ENCODE measurements around the gene SYNE2. TPM values are rescaled to one million over a fixed set of nuclear protein-coding genes. Genes with fewer than 3 reads are reported as not detected.
"Not testable (repeated sequence)": the region's sequence is repeated elsewhere in the genome, so short reads cannot be mapped to it uniquely, and the experiment has no call there.

The SYNE2 gene
- total RNA-seq, 1 donor: 10.1 TPM

DNA sequence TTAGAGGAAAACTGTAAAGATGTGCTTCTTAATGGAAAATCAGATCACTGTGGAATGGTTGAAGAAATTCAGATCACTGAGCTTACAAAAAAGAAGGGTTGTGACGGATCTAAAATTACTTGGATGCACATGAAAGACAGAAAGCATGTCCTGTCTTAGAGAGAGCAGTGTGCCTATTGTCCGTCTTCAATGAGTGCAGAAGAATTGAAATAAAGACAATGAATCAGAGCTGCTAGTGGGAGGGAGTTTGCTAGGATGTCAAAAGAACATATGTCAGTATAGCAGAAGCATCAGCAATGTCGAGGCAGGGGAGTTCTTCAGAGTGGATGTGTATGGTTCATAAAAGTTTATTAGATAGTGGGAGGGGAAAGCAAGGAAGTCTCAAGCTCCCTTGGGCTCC lies 172.7 kb downstream of the SYNE2 start:
- TF ChIP-seq, protein P1, sequence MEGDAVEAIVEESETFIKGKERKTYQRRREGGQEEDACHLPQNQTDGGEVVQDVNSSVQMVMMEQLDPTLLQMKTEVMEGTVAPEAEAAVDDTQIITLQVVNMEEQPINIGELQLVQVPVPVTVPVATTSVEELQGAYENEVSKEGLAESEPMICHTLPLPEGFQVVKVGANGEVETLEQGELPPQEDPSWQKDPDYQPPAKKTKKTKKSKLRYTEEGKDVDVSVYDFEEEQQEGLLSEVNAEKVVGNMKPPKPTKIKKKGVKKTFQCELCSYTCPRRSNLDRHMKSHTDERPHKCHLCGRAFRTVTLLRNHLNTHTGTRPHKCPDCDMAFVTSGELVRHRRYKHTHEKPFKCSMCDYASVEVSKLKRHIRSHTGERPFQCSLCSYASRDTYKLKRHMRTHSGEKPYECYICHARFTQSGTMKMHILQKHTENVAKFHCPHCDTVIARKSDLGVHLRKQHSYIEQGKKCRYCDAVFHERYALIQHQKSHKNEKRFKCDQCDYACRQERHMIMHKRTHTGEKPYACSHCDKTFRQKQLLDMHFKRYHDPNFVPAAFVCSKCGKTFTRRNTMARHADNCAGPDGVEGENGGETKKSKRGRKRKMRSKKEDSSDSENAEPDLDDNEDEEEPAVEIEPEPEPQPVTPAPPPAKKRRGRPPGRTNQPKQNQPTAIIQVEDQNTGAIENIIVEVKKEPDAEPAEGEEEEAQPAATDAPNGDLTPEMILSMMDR (IDR thresholded peaks at IDR 0.05; ENCODE audit: extremely low read depth, low read depth, low read length): no peak

DNA sequence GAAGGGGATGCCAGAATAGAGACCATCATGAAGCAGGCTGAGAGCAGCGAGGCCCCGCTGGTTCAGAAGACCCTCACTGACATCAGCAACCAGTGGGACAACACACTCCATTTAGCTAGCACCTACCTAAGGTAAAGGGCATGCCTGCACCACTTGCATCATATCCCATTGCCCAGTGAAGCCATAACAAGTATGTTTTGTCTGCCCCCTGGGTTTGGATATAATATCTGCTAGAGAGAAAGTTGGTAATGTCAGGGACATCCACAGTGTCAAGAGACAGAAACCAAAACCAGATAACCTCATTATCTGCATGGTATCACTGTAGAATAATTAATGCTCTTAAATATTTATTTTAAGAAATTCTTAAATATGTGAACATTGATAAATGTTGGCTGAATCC lies 173.8 kb downstream of the SYNE2 start:
- Histone ChIP-seq H3K27me3 (ENCODE audit: insufficient read depth, low read length) (no peaks in the 10 kb centered on the region), H3K9me3 (ENCODE audit: low read depth, low read length) (no peaks in the 10 kb centered on the region), H3K4me3 (ENCODE audit: insufficient read depth, low read length) (no peak overlapping the region), H3K36me3 (ENCODE audit: insufficient read depth, low read length) (no peaks in the 10 kb centered on the region), H3K27ac (ENCODE audit: low read depth, low read length) (no peak overlapping the region), H3K79me2 (ENCODE audit: insufficient read depth, low read length) (no peaks in the 10 kb centered on the region), H3K4me2 (ENCODE audit: insufficient read depth, low read length) (no peak overlapping the region), H4K20me1 (ENCODE audit: insufficient read depth, low read length) (no peaks in the 10 kb centered on the region), H3K4me1 (ENCODE audit: insufficient read depth, low read length) (no peaks in the 10 kb centered on the region), H2AFZ (ENCODE audit: low read length) (no peak overlapping the region)
- TF ChIP-seq, protein P1 (IDR thresholded peaks at IDR 0.05; ENCODE audit: extremely low read depth, low read depth, low read length): no peak
- DNase-seq (ENCODE audit: insufficient read length, low spot score, missing footprints): no peak

More for the DNA sequence above, 172.7 kb downstream of the SYNE2 start:
- no peaks in the 10 kb centered on the region for H3K4me1 ChIP-seq (ENCODE audit: insufficient read depth, low read length)
- no peaks in the 10 kb centered on the region for H3K9me3 ChIP-seq (ENCODE audit: low read depth, low read length)
- H3K27ac ChIP-seq (ENCODE audit: low read depth, low read length): no peak overlapping the region
- no peak overlapping the region for H2AFZ ChIP-seq (ENCODE audit: low read length)
- no peaks in the 10 kb centered on the region for H3K36me3 ChIP-seq (ENCODE audit: insufficient read depth, low read length)
- no peak for DNase-seq (ENCODE audit: insufficient read length, low spot score, missing footprints)
- H3K79me2 ChIP-seq (ENCODE audit: insufficient read depth, low read length): no peaks in the 10 kb centered on the region
- no peak overlapping the region for H3K4me2 ChIP-seq (ENCODE audit: insufficient read depth, low read length)
- H4K20me1 ChIP-seq (ENCODE audit: insufficient read depth, low read length): no peaks in the 10 kb centered on the region
- H3K27me3 ChIP-seq (ENCODE audit: insufficient read depth, low read length): no peaks in the 10 kb centered on the region
- no peak overlapping the region for H3K4me3 ChIP-seq (ENCODE audit: insufficient read depth, low read length)

DNA sequence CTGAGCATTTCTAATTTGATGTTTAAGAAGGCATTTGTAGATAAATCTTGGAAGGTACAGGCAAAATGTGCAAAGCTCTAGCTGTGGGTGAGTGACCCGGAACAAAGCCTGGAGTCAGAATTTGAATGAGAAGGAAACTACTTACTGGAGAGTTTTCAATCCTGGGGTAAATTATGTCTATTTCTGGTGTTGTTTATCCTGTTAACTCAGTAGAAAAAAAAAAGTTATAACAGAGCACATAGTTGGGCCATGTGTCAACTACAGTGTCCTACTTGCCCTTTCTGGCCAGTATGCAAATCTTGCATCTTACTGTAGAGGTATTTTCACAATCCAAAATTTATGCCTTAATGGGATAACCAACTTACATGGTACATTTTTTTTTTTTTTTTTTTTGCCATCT lies 182.3 kb downstream of the SYNE2 start:
- H3K79me2 ChIP-seq (ENCODE audit: insufficient read depth, low read length): no peaks in the 10 kb centered on the region
- H3K9me3 ChIP-seq (ENCODE audit: low read depth, low read length): no peaks in the 10 kb centered on the region
- TF ChIP-seq, protein P1 (IDR thresholded peaks at IDR 0.05; ENCODE audit: extremely low read depth, low read depth, low read length): no peak
- no peak overlapping the region for H3K27ac ChIP-seq (ENCODE audit: low read depth, low read length)
- DNase-seq (ENCODE audit: insufficient read length, low spot score, missing footprints): peak; percentile 86
- no peak overlapping the region for H3K4me2 ChIP-seq (ENCODE audit: insufficient read depth, low read length)
- no peak overlapping the region for H2AFZ ChIP-seq (ENCODE audit: low read length)
- H3K36me3 ChIP-seq (ENCODE audit: insufficient read depth, low read length): no peaks in the 10 kb centered on the region
- no peaks in the 10 kb centered on the region for H3K4me1 ChIP-seq (ENCODE audit: insufficient read depth, low read length)
- no peaks in the 10 kb centered on the region for H4K20me1 ChIP-seq (ENCODE audit: insufficient read depth, low read length)
- no peaks in the 10 kb centered on the region for H3K27me3 ChIP-seq (ENCODE audit: insufficient read depth, low read length)
- H3K4me3 ChIP-seq (ENCODE audit: insufficient read depth, low read length): no peak overlapping the region

- not testable (repeated sequence) for H3K27me3 ChIP-seq (ENCODE audit: insufficient read depth, low read length); H3K4me1 ChIP-seq (ENCODE audit: insufficient read depth, low read length)
Measured at GRCh38 chr14:64037869-64038745, 185.3 kb downstream of the SYNE2 start.

More at GRCh38 chr14:64037869-64038745, 185.3 kb downstream of the SYNE2 start:
- not testable (repeated sequence) for H3K4me3 ChIP-seq (ENCODE audit: insufficient read depth, low read length); H3K9me3 ChIP-seq (ENCODE audit: low read depth, low read length); H2AFZ ChIP-seq (ENCODE audit: low read length); H3K79me2 ChIP-seq (ENCODE audit: insufficient read depth, low read length); DNase-seq (ENCODE audit: insufficient read length, low spot score, missing footprints); H3K27ac ChIP-seq (ENCODE audit: low read depth, low read length); H4K20me1 ChIP-seq (ENCODE audit: insufficient read depth, low read length); H3K36me3 ChIP-seq (ENCODE audit: insufficient read depth, low read length); H3K4me2 ChIP-seq (ENCODE audit: insufficient read depth, low read length)
